ENCODE data around the gene NNAT.

The NNAT gene

GRCh38 chr20:37503256-37503927 lies 17.7 kb upstream of the NNAT start:
- no peak for DNase-seq

GRCh38 chr20:37504404-37505096 lies 16.5 kb upstream of the NNAT start:
- no peak for DNase-seq

GRCh38 chr20:37505263-37506151 lies 15.5 kb upstream of the NNAT start:
- no peak for DNase-seq

GRCh38 chr20:37506152-37506725 lies 14.8 kb upstream of the NNAT start:
- DNase-seq, result no peak

- DNase-seq, result no peak
These were observed 10.8 kb upstream of the NNAT start for GRCh38 chr20:37510226-37510625.

GRCh38 chr20:37511610-37512275 lies 9.3 kb upstream of the NNAT start:
- DNase-seq, result no peak

- DNase-seq, result no peak
These were observed 7.2 kb upstream of the NNAT start for GRCh38 chr20:37513779-37514359.

- no peak for DNase-seq
These were observed 5.2 kb upstream of the NNAT start for GRCh38 chr20:37515876-37516275.

GRCh38 chr20:37516811-37517750 lies 4.0 kb upstream of the NNAT start:
- DNase-seq, result no peak

GRCh38 chr20:37518059-37518458 lies 3.0 kb upstream of the NNAT start:
- DNase-seq, result no peak

- no peak for DNase-seq
These were observed 2.2 kb upstream of the NNAT start for GRCh38 chr20:37518606-37519507.

GRCh38 chr20:37519508-37520418 lies 1.3 kb upstream of the NNAT start:
- no peak for DNase-seq

GRCh38 chr20:37520419-37520955 lies 563 bp upstream of the NNAT start:
- no peak for DNase-seq

- no peak for DNase-seq
These were observed 1.4 kb downstream of the NNAT start for GRCh38 chr20:37522260-37523011.

GRCh38 chr20:37523012-37523391 lies 2.0 kb downstream of the NNAT start:
- DNase-seq, result no peak

GRCh38 chr20:37523911-37524700 lies 3.1 kb downstream of the NNAT start:
- no peak for DNase-seq
